Endometrium (tissue), 2 donors: ENCODE measurements around the gene NDUFAF5.
A peak's percentile ranks its signal among the peaks of the same experiment; 100 is the strongest.

Source experiments
- FAIRE-seq: peaks from 2 replicates; lab custom pipeline; 2012; peaks lifted over from hg19 to GRCh38; lab: Jason Lieb, UNC
- donor health status: control.
- donor health status: control.

NDUFAF5 gene

GRCh38 chr20:13778827-13779226, 6.0 kb upstream of the NDUFAF5 start:
- FAIRE-seq = no peak

GRCh38 chr20:13783528-13783927, 1.3 kb upstream of the NDUFAF5 start:
- no peak for FAIRE-seq

GRCh38 chr20:13784271-13784892, 446 bp upstream of the NDUFAF5 start:
- FAIRE-seq = no peak

- no peak for FAIRE-seq
Measured at GRCh38 chr20:13786143-13786828, 1.5 kb downstream of the NDUFAF5 start.

GRCh38 chr20:13788167-13788834, 3.5 kb downstream of the NDUFAF5 start:
- peak; percentile 57 for FAIRE-seq

GRCh38 chr20:13790708-13791107, 5.9 kb downstream of the NDUFAF5 start:
- no peak for FAIRE-seq

- no peak for FAIRE-seq
Measured at GRCh38 chr20:13791540-13792459, 7.0 kb downstream of the NDUFAF5 start.

- no peak for FAIRE-seq
Measured at GRCh38 chr20:13793001-13793400, 8.2 kb downstream of the NDUFAF5 start.

- FAIRE-seq = no peak
Measured at GRCh38 chr20:13794667-13795066, 9.8 kb downstream of the NDUFAF5 start.

- FAIRE-seq = no peak
Measured at GRCh38 chr20:13799040-13799439, 14.2 kb downstream of the NDUFAF5 start.

GRCh38 chr20:13799974-13800373, 15.1 kb downstream of the NDUFAF5 start:
- no peak for FAIRE-seq

GRCh38 chr20:13800728-13801134, 15.9 kb downstream of the NDUFAF5 start:
- FAIRE-seq = no peak

GRCh38 chr20:13809373-13809772, 24.5 kb downstream of the NDUFAF5 start:
- FAIRE-seq = no peak

GRCh38 chr20:13809855-13810254, 25.0 kb downstream of the NDUFAF5 start:
- FAIRE-seq = no peak

GRCh38 chr20:13810446-13810845, 25.6 kb downstream of the NDUFAF5 start:
- no peak for FAIRE-seq

- no peak for FAIRE-seq
Measured at GRCh38 chr20:13813910-13814309, 29.1 kb downstream of the NDUFAF5 start.

GRCh38 chr20:13814672-13815071, 29.8 kb downstream of the NDUFAF5 start:
- FAIRE-seq = no peak

- FAIRE-seq = no peak
Measured at GRCh38 chr20:13816757-13817156, 31.9 kb downstream of the NDUFAF5 start.

- FAIRE-seq = no peak
Measured at GRCh38 chr20:13817342-13817741, 32.5 kb downstream of the NDUFAF5 start.

GRCh38 chr20:13819885-13820645, 35.2 kb downstream of the NDUFAF5 start:
- FAIRE-seq = peak; percentile 4

GRCh38 chr20:13821876-13822275, 37.0 kb downstream of the NDUFAF5 start:
- FAIRE-seq = no peak

GRCh38 chr20:13822459-13822858, 37.6 kb downstream of the NDUFAF5 start:
- no peak for FAIRE-seq
